T-helper 9 cell (primary cell): Measurements from ENCODE around the gene PLCD4.

Source experiments
- DNase-seq: peaks from one replicate; pipeline ENCODE4 v3.0.0-alpha.2; 2020

The PLCD4 gene

DNA sequence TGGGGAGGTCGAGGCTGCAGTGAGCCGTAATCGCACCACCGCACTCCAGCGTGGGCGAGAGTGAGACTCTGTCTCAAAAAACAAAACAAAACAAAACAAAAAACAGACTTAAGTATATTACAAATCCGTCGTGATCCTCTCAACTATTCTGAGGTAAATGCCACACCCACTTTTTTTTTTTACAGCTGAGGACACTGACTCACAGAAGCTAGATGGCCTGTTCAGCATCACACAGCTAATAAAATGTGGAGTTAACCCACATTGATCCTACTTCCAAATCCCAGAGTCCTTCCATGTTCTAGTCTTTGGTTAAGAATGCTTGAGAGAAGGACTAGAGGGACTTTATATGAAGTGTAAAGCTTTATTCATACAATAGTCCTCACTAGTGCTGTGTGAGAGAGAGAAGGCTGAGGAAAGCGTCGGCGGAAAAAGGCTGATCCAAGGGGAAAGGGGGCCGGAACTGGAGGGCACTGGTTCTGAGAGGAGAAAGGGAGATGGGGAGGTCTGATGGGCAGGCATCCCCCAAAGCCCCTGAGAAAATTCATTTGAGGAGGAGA, 63.5 kb downstream of the PLCD4 start:
- no peak for DNase-seq

DNA sequence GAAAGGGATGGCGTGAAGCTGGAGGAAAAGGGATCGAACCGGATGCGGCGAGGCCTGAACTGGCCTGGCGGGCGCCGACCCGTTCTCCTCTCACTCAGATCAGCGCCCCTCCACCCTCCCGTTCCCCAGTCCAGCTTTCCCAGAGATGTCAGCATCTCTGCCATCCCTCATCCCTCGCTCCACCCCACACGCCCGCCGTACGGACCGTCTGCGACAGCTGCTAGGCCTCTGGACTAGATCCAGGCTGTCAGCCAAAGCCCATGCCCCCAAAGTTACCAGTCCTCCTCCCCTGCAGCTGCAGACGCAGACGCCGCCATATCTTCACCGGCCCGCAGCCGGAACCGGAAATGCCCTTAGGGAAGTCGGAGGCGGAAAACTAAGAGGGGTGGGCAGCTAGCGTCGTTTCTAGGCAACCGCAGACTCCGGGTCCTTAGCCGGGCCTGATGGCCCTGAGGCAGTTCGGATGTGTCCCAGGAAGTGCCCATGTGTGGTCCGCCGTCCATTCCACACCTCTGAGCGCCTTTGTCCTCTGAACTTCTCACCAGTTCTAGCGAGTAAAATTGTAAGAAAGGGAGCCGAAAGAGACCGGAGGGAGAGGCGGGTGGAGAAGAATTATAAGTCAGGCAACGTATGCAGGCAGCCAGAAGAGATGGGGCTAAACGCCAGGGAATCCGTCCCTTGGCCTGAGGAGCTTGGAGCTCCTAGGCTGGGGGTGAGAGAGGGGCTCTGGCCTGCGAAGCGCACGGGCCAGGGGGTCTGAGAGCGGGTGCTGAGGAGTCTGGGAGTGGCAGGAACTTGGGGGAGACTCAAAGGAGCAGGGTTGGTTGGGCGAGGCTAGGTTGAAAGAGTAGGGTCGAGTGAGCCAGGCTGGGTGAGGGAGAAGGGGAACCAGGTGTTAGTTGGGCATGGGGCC, 64.2 kb downstream of the PLCD4 start, which contains the start of the genes RNF25 and STK36:
Gene RNF25 (minus strand): TSS at position 349 of the 913 bp plus-strand sequence. CDS start 32 bp downstream, at position 317.
Gene STK36 (plus strand): TSS at position 433 of the 913 bp plus-strand sequence. CDS start 744 bp downstream, outside the sequence.
- DNase-seq: peak; percentile 68

DNA sequence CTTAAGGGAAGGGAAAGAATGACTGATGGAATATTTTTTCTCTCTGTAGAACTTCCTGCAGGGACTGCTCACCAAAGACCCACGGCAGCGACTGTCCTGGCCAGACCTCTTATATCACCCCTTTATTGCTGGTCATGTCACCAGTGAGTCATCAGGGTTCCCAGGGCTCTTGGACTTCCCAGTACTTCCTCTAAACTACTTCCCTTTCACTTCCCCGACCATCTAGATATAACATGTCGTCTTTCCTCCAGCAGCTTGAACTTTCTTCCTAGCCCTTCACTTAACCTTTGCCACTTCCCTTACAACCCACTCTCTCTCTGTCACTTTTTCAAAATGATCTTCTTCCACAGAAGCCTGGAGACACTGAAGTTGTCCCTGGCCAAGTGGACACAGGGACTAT, 71.4 kb downstream of the PLCD4 start:
- no peak for DNase-seq

DNA sequence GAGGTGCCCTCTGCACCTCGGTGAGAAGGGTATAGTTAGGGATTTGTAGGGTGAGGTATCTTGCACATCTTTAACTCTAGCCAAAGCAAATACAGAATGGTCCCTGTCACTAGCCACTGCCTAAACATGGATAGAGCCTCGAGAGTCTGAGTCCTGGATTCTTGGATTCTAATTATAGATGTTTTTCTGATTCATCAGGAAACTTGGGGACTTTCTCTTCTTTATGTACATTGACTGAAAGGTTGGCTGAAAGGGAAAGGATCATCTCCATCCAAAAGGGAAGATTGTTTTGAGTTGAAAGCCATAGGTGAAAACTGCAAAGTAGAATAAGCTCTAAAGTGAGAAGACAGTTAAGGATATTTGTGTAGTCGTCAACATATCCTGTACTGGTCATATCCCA, 72.4 kb downstream of the PLCD4 start:
- no peak for DNase-seq
